Stimulated activated CD4-positive, alpha-beta T cell treated with anti-CD3 and anti-CD28 coated beads, Interleukin-1b, Interleukin-23, amount 100 ng/mL, for 24 hours (primary cell): ENCODE measurements around the gene PITPNB.

Experiments used
- DNase-seq, 4 experiments: peaks; one replicate each; pipeline ENCODE4 v3.0.0-alpha.2; 2020; ENCODE audit warnings: low read depth in 4 of 4, low spot score in 1 of 4

Gene PITPNB

GRCh38 chr22:27919222-27919941 is at the start of gene PITPNB:
Gene PITPNB, minus strand, starts transcription at chr22:27919256. Its CDS starts 65 bp downstream, at chr22:27919191.
- peak; percentile 94 to 98 (median 98) for DNase-seq

GRCh38 chr22:27966168-27967064 is 47.4 kb upstream of the PITPNB start:
- no peak for DNase-seq

GRCh38 chr22:27962268-27963044 is 43.4 kb upstream of the PITPNB start:
- no peak for DNase-seq

GRCh38 chr22:27961680-27962079 is 42.6 kb upstream of the PITPNB start:
- no peak for DNase-seq

GRCh38 chr22:27961182-27961581 is 42.1 kb upstream of the PITPNB start:
- DNase-seq, result no peak

- DNase-seq, result no peak
These were observed 40.5 kb upstream of the PITPNB start for GRCh38 chr22:27959335-27960090.

- no peak for DNase-seq
These were observed 33.7 kb upstream of the PITPNB start for GRCh38 chr22:27952779-27953178.

GRCh38 chr22:27952091-27952490 is 33.0 kb upstream of the PITPNB start:
- DNase-seq, result no peak

GRCh38 chr22:27949421-27949820 is 30.4 kb upstream of the PITPNB start:
- no peak for DNase-seq

GRCh38 chr22:27948569-27948968 is 29.5 kb upstream of the PITPNB start:
- DNase-seq, result no peak

- DNase-seq, result no peak
These were observed 28.4 kb upstream of the PITPNB start for GRCh38 chr22:27947448-27947847.

- DNase-seq, result no peak
These were observed 22.1 kb upstream of the PITPNB start for GRCh38 chr22:27941143-27941542.

GRCh38 chr22:27937453-27937852 is 18.4 kb upstream of the PITPNB start:
- DNase-seq, result no peak

- no peak for DNase-seq
These were observed 16.8 kb upstream of the PITPNB start for GRCh38 chr22:27935897-27936296.

- DNase-seq, result no peak
These were observed 15.0 kb upstream of the PITPNB start for GRCh38 chr22:27934069-27934468.

- no peak for DNase-seq
These were observed 14.3 kb upstream of the PITPNB start for GRCh38 chr22:27933186-27933983.

GRCh38 chr22:27930331-27931060 is 11.4 kb upstream of the PITPNB start:
- no peak for DNase-seq

- no peak for DNase-seq
These were observed 8.6 kb upstream of the PITPNB start for GRCh38 chr22:27927608-27928007.

- no peak for DNase-seq
These were observed 6.3 kb upstream of the PITPNB start for GRCh38 chr22:27925331-27925730.
